ENCODE data around the gene TRAF6. TPM values are rescaled to one million over a fixed set of nuclear protein-coding genes. Genes with fewer than 3 reads are reported as not detected.
A peak's percentile ranks its signal among the peaks of the same experiment; 100 is the strongest.

Gene TRAF6
- total and polyA plus RNA-seq, 2 donors (not counting 1 experiment from before 2014, with no cell fraction given): 10.1 to 22.4 TPM

DNA sequence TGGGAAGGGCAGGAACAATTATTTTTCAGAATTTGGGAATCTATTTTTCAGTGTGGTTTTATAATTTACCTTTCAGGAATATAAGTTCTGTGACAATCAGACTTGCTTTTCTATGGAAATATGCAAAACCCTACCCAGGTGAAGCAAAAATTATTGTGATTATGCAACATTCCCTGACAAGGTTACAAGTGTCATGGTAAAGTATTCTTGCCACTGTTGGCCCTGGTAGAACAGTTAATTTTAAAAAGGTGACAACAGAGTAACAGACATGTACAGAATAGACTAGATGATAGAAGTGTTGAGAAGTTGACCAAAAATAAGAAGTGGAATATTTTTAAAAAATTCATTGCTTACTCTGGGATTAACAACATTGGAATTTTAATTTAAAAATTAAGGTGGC is 29.2 kb downstream of the TRAF6 start:
- Mint-ChIP-seq H3K4me3 (no peak overlapping the region), H3K27me3 (no peaks in the 10 kb centered on the region), H3K4me1 (peaks cover 6% of the 10 kb centered on the region), H3K9me3 (ENCODE audit: insufficient read depth) (no peaks in the 10 kb centered on the region), H3K27ac (no peak overlapping the region)
- ATAC-seq (ENCODE audit: low read depth) (no peak), DNase-seq (no peak)
- no peak overlapping the region for H2AFZ ChIP-seq (ENCODE audit: insufficient read depth, low read depth, low read length, poor library complexity, severe bottlenecking)
- no peaks in the 10 kb centered on the region for H3K27me3 ChIP-seq (replicated peaks in 1 of 4; ENCODE audit: control extremely low read depth in 1 of 4, control insufficient read depth in 3 of 4, insufficient read depth in 4 of 4, low read length in 3 of 4)
- intact Hi-C loops (cut with micrococcal nuclease): no loop called here
- peaks cover 5% of the 10 kb centered on the region for H3K79me2 ChIP-seq (ENCODE audit: control insufficient read depth, insufficient read depth, low read length)
- peaks cover 0 to 3% of the 10 kb centered on the region in 2 experiments for H3K36me3 ChIP-seq (replicated peaks in 1 of 2; ENCODE audit: control extremely low read depth in 1 of 2, control insufficient read depth in 1 of 2, extremely low read depth in 1 of 2, insufficient read depth in 2 of 2, low read length in 1 of 2)
- H3K4me2 ChIP-seq (replicated peaks; ENCODE audit: low read depth, low read length, poor library complexity, severe bottlenecking): no peak overlapping the region
- CTCF ChIA-PET: interaction anchor here (1.7 to 6.4 kb wide), 2 partner anchors 12 to 188 kb away, joined by 7 to 167 read pairs; partner anchors contain the start of genes COMMD9 and PRR5L
- POLR2A ChIA-PET: no interaction called here
- H3K9me3 ChIP-seq (ENCODE audit: control extremely low read depth in 1 of 3, control insufficient read depth in 2 of 3, insufficient read depth in 1 of 3, low read length in 2 of 3): no peaks in the 10 kb centered on the region
- H4K20me1 ChIP-seq (ENCODE audit: control insufficient read depth, insufficient read depth, low read length, poor library complexity, severe bottlenecking): no peaks in the 10 kb centered on the region
- no peak overlapping the region for H3K27ac ChIP-seq (ENCODE audit: low read length in 2 of 2)
- no peak overlapping the region for H3K4me3 ChIP-seq (ENCODE audit: control extremely low read depth in 1 of 5, extremely low read depth in 1 of 5, insufficient read depth in 1 of 5, low read depth in 2 of 5, low read length in 4 of 5)
- no peaks in the 10 kb centered on the region for H3K4me1 ChIP-seq (ENCODE audit: control insufficient read depth in 2 of 2, insufficient read depth in 2 of 2, low read length in 2 of 2)
- H3K9ac ChIP-seq (ENCODE audit: low read length): no peak overlapping the region
- no peak for TF ChIP-seq CTCF (IDR thresholded peaks at IDR 0.05)
- TF ChIP-seq EZH2 (IDR thresholded peaks at IDR 0.05; ENCODE audit: borderline replicate concordance, insufficient read depth, low read depth, low read length, poor library complexity, severe bottlenecking): no peak

DNA sequence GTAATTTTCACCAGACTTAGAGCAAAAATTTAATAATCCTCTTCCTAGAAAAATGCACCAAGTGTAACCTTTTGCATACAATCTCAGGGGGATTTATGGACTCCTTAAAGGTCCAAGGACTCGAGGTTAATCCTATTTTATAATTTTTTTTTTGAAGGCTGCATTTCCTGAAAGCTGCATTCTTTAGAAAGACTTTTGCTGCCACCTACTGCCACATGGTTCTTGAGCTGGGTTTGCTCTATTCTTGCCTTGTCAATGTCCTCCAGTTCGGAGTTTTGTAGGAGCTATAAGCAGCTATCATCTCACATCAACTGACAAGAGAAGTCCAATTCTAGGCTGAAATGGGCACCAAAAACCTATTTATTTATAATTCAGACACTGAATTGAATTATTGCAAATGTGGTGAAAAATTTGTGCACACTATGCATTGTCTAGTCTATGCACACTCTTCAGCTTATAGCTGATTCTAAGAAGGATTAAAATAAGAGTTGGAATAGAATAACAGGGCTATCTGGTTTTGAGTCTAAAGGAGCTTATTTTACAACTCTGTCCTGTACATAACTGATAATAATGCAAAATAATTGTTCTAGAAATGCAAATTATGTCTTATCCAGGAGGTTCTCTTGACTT is 31.3 kb downstream of the TRAF6 start:
- no peak overlapping the region for H3K27ac Mint-ChIP-seq
- ChIA-PET POLR2A (no interaction called here), CTCF (interaction anchor here (0.7 to 6.4 kb wide), 33 partner anchors 9 to 863 kb away, joined by 3 to 167 read pairs (median 5); partner anchors contain the start of genes COMMD9, PRR5L and TRAF6)
- Histone ChIP-seq H3K4me2 (replicated peaks; ENCODE audit: low read depth, low read length, poor library complexity, severe bottlenecking) (no peak overlapping the region), H3K36me3 (replicated peaks in 1 of 2; ENCODE audit: control extremely low read depth in 1 of 2, control insufficient read depth in 1 of 2, extremely low read depth in 1 of 2, insufficient read depth in 2 of 2, low read length in 1 of 2) (peaks cover 0 to 2% of the 10 kb centered on the region in 2 experiments), H3K9me3 (ENCODE audit: control extremely low read depth in 1 of 3, control insufficient read depth in 2 of 3, insufficient read depth in 1 of 3, low read length in 2 of 3) (no peaks in the 10 kb centered on the region), H3K79me2 (ENCODE audit: control insufficient read depth, insufficient read depth, low read length) (peaks cover 5% of the 10 kb centered on the region), H2AFZ (ENCODE audit: insufficient read depth, low read depth, low read length, poor library complexity, severe bottlenecking) (no peak overlapping the region), H3K27me3 (replicated peaks in 1 of 4; ENCODE audit: control extremely low read depth in 1 of 4, control insufficient read depth in 3 of 4, insufficient read depth in 4 of 4, low read length in 3 of 4) (no peaks in the 10 kb centered on the region), H3K27ac (ENCODE audit: low read length in 2 of 2) (no peak overlapping the region), H3K4me3 (ENCODE audit: control extremely low read depth in 1 of 5, extremely low read depth in 1 of 5, insufficient read depth in 1 of 5, low read depth in 2 of 5, low read length in 4 of 5) (no peak overlapping the region), H3K4me1 (ENCODE audit: control insufficient read depth in 2 of 2, insufficient read depth in 2 of 2, low read length in 2 of 2) (no peaks in the 10 kb centered on the region), H3K9ac (ENCODE audit: low read length) (no peak overlapping the region), H4K20me1 (ENCODE audit: control insufficient read depth, insufficient read depth, low read length, poor library complexity, severe bottlenecking) (no peaks in the 10 kb centered on the region)
- intact Hi-C loops (cut with micrococcal nuclease): loop anchor here (1.0 to 5.0 kb wide), 5 partner anchors 13 to 862 kb away; partner anchors contain the start of gene FJX1
- TF ChIP-seq CTCF (IDR thresholded peaks at IDR 0.05): peak; percentile 63
- no peak for TF ChIP-seq EZH2 (IDR thresholded peaks at IDR 0.05; ENCODE audit: borderline replicate concordance, insufficient read depth, low read depth, low read length, poor library complexity, severe bottlenecking)
- WGBS (ENCODE audit: insufficient coverage): no CpG with 5 or more reads among the region's 2 CpGs
- H3K4me3 Mint-ChIP-seq: no peak overlapping the region
- no peak for ATAC-seq (ENCODE audit: low read depth)
- no peaks in the 10 kb centered on the region for H3K9me3 Mint-ChIP-seq (ENCODE audit: insufficient read depth)
- DNase-seq: peak; percentile 65
- H3K4me1 Mint-ChIP-seq: no peaks in the 10 kb centered on the region
- no peaks in the 10 kb centered on the region for H3K27me3 Mint-ChIP-seq

All from B cell (primary cell).